Stomach smooth muscle (tissue), 2 donors: Measurements from ENCODE around the gene TMEM248.

Experiments
- H3K27ac ChIP-seq: one replicate; pipeline ENCODE4 v1.7.0; 2013; ENCODE audit warnings: mild to moderate bottlenecking, low read length, inconsistent platforms
- H3K27me3 ChIP-seq, 2 donors: one replicate each; pipeline ENCODE4 v1.7.0; 2013; ENCODE audit warnings: low read length in 2 of 2; ENCODE audit not compliant: insufficient read depth in 2 of 2, control insufficient read depth in 1 of 2
- H3K36me3 ChIP-seq, 2 donors: one replicate each; pipeline ENCODE4 v1.7.0; 2013; ENCODE audit warnings: low read length in 2 of 2; ENCODE audit not compliant: control insufficient read depth in 2 of 2, insufficient read depth in 2 of 2
- H3K4me1 ChIP-seq: one replicate; pipeline ENCODE4 v1.7.0; 2013; ENCODE audit warnings: low read length; ENCODE audit not compliant: control insufficient read depth, insufficient read depth
- H3K4me3 ChIP-seq, 2 donors: one replicate each; pipeline ENCODE4 v1.7.0; 2013; ENCODE audit warnings: low read length in 2 of 2
- H3K9ac ChIP-seq, 2 donors: one replicate each; pipeline ENCODE4 v1.7.0; 2013; ENCODE audit warnings: low read length in 2 of 2, mild to moderate bottlenecking in 1 of 2
- H3K9me3 ChIP-seq, 2 donors: one replicate each; pipeline ENCODE4 v1.7.0; 2013; ENCODE audit warnings: low read length in 2 of 2; ENCODE audit not compliant: control insufficient read depth in 2 of 2
- donor health status: healthy.
- donor health status: Pancreatic carcinoma.

The TMEM248 gene

DNA sequence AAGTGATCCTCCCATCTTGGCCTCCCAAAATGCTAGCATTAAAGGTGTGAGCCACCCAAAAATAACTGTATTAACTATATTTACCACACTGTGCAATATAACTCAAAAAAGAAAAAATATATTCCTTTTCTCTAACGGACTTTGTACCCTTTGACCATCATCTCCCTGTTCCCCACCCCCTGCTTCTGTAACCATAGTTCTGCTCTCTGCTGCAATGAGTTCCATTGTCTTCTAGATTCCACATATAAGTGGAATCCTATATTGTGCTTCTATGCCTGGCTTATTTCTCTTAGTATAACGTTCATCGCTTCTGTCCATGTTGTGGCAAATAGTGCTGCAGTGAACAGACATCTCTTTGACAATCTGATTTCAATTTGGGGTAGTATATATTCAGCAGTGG lies 4.2 kb downstream of the TMEM248 start:
- Histone ChIP-seq H3K27me3 (no peaks in the 10 kb centered on the region), H3K4me1 (peaks cover 32% of the 10 kb centered on the region), H3K9ac (no peak overlapping the region), H3K4me3 (no peak overlapping the region), H3K9me3 (no peaks in the 10 kb centered on the region), H3K27ac (no peak overlapping the region), H3K36me3 (no peaks in the 10 kb centered on the region)

- Histone ChIP-seq H3K4me1 (peaks cover 21% of the 10 kb centered on the region), H3K9me3 (no peaks in the 10 kb centered on the region), H3K36me3 (no peaks in the 10 kb centered on the region), H3K9ac (no peak overlapping the region), H3K4me3 (no peak overlapping the region), H3K27ac (no peak overlapping the region), H3K27me3 (no peaks in the 10 kb centered on the region)
Measured at GRCh38 chr7:66927348-66927948, 6.4 kb downstream of the TMEM248 start.

GRCh38 chr7:66928388-66928787 lies 7.4 kb downstream of the TMEM248 start:
- H3K36me3 ChIP-seq = no peaks in the 10 kb centered on the region
- no peak overlapping the region for H3K9ac ChIP-seq
- no peak overlapping the region for H3K27ac ChIP-seq
- no peak overlapping the region for H3K4me3 ChIP-seq
- no peaks in the 10 kb centered on the region for H3K9me3 ChIP-seq
- H3K27me3 ChIP-seq = no peaks in the 10 kb centered on the region
- peaks cover 13% of the 10 kb centered on the region for H3K4me1 ChIP-seq

GRCh38 chr7:66929165-66929564 lies 8.1 kb downstream of the TMEM248 start:
- no peak overlapping the region for H3K9ac ChIP-seq
- H3K4me3 ChIP-seq = no peak overlapping the region
- H3K27me3 ChIP-seq = no peaks in the 10 kb centered on the region
- H3K4me1 ChIP-seq = peaks cover 9% of the 10 kb centered on the region
- no peaks in the 10 kb centered on the region for H3K36me3 ChIP-seq
- no peak overlapping the region for H3K27ac ChIP-seq
- no peaks in the 10 kb centered on the region for H3K9me3 ChIP-seq

DNA sequence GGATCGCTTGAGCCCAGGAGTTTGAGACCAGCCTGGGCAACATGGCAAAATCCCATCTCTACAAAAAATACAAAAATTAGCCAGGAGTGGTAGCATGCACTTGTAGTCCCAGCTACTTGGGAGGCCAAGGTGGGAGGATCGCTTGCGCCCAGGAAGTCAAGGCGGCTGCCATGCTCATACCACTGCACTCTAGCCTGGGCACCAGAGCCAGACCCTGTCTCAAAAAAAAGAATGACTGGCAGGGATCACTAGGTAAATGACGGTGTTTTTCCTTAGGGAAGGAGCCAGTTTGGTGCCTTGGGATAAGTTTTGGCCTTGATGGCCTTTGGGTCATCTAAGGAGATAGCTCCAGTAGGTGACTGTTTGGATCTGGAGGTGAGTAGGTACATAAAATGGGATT lies 8.9 kb downstream of the TMEM248 start:
- Histone ChIP-seq H3K4me3 (no peak overlapping the region), H3K9ac (no peak overlapping the region), H3K9me3 (no peaks in the 10 kb centered on the region), H3K27ac (no peak overlapping the region), H3K4me1 (peaks cover 7% of the 10 kb centered on the region), H3K36me3 (no peaks in the 10 kb centered on the region), H3K27me3 (no peaks in the 10 kb centered on the region)

GRCh38 chr7:66930341-66930740 lies 9.3 kb downstream of the TMEM248 start:
- H3K4me1 ChIP-seq = peaks cover 7% of the 10 kb centered on the region
- H3K9ac ChIP-seq = no peak overlapping the region
- no peak overlapping the region for H3K27ac ChIP-seq
- no peaks in the 10 kb centered on the region for H3K9me3 ChIP-seq
- no peaks in the 10 kb centered on the region for H3K27me3 ChIP-seq
- peak overlapping the region in 1 of 2 donors; percentile 22 for H3K4me3 ChIP-seq
- no peaks in the 10 kb centered on the region for H3K36me3 ChIP-seq

- H3K9me3 ChIP-seq = no peaks in the 10 kb centered on the region
- H3K27ac ChIP-seq = no peak overlapping the region
- peaks cover 4% of the 10 kb centered on the region for H3K4me1 ChIP-seq
- no peak overlapping the region for H3K4me3 ChIP-seq
- H3K27me3 ChIP-seq = no peaks in the 10 kb centered on the region
- H3K9ac ChIP-seq = no peak overlapping the region
- H3K36me3 ChIP-seq = no peaks in the 10 kb centered on the region
Measured at GRCh38 chr7:66933469-66933868, 12.4 kb downstream of the TMEM248 start.

- no peak overlapping the region for H3K27ac ChIP-seq
- H3K27me3 ChIP-seq = no peaks in the 10 kb centered on the region
- H3K9me3 ChIP-seq = no peaks in the 10 kb centered on the region
- no peaks in the 10 kb centered on the region for H3K4me1 ChIP-seq
- H3K4me3 ChIP-seq = no peak overlapping the region
- peaks cover 1 to 13% of the 10 kb centered on the region in 2 donors for H3K36me3 ChIP-seq
- H3K9ac ChIP-seq = no peak overlapping the region
Measured at GRCh38 chr7:66937940-66938339, 16.9 kb downstream of the TMEM248 start.

- Histone ChIP-seq H3K4me1 (no peaks in the 10 kb centered on the region), H3K4me3 (no peak overlapping the region), H3K27me3 (no peaks in the 10 kb centered on the region), H3K9me3 (no peaks in the 10 kb centered on the region), H3K27ac (no peak overlapping the region), H3K9ac (no peak overlapping the region), H3K36me3 (peaks cover 7 to 17% of the 10 kb centered on the region in 2 donors)
Measured at GRCh38 chr7:66939325-66939724, 18.3 kb downstream of the TMEM248 start.

GRCh38 chr7:66946545-66946944 lies 25.5 kb downstream of the TMEM248 start:
- H3K36me3 ChIP-seq = peaks cover 41 to 48% of the 10 kb centered on the region in 2 donors
- H3K27me3 ChIP-seq = no peaks in the 10 kb centered on the region
- H3K27ac ChIP-seq = no peak overlapping the region
- H3K4me3 ChIP-seq = no peak overlapping the region
- H3K4me1 ChIP-seq = no peaks in the 10 kb centered on the region
- H3K9me3 ChIP-seq = no peaks in the 10 kb centered on the region
- H3K9ac ChIP-seq = no peak overlapping the region

DNA sequence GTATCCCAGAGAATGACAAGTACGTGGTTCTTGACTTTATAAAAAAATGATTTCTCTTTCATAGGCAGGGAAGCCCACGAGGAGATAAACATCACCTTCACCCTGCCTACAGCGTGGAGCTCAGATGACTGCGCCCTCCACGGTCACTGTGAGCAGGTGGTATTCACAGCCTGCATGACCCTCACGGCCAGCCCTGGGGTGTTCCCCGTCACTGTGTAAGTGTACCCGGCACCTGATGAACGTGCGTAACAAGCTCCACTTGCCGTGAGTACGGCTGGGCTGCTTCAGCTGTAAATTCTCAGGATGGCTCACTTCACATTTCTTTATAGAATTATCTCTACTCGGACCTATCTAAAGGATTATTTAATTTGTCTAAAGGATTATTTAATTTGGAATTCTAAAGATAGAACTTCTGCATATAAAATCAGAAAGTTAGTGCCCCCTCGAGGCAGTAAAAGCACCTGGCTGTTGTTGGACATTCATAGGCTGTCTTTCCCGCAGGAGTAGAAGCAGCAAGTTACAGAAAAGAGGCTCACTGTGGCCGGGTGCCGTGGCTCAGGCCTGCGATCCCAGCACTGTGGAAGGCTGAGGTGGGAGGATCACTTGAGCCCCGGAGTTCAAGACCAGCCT lies 27.6 kb downstream of the TMEM248 start:
- Histone ChIP-seq H3K9me3 (no peaks in the 10 kb centered on the region), H3K27me3 (no peaks in the 10 kb centered on the region), H3K4me3 (no peak overlapping the region), H3K27ac (no peak overlapping the region), H3K4me1 (no peaks in the 10 kb centered on the region), H3K9ac (no peak overlapping the region), H3K36me3 (peaks cover 46 to 47% of the 10 kb centered on the region in 2 donors)
